ENCODE data around the gene TMEM183A. TPM values are rescaled to one million over a fixed set of nuclear protein-coding genes. Genes with fewer than 3 reads are reported as not detected.

TMEM183A gene
- total RNA-seq, 1 donor from 2014 or later, result 79.2 TPM

DNA sequence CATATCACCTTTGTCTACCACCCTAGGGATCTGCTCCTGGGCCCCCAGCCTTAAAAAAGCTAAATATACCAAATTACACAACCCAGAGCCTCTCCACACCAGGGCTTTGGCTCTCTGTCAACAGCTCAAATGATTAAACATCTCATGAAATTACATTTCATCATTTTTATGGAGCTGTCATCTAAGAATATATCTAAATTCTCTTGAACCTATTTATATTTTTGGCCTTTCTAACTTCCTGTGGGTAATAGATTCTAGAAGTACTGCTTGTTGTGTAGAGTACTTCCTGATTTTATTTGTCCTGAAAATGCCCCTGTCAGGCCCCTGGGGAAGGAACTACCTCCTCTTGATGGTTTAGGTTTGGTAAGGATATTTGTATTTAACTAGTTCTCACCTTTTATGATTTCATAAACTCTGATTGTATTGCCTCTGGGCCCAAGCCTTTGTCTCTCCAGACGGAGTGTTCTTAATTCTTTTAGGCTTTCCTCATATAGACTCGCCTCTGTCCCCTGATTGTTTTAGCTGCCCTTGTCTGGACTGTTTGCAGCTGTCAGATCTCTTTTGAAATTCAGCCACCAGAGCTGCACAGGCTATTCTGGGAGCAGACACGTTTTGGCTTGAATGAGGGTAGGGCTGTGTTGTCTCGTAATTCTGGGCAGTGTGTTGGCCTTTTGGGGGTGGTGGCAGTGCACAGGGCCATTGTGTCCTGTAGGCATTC lies 62.0 kb downstream of the TMEM183A start:
- TF ChIP-seq, protein P1, sequence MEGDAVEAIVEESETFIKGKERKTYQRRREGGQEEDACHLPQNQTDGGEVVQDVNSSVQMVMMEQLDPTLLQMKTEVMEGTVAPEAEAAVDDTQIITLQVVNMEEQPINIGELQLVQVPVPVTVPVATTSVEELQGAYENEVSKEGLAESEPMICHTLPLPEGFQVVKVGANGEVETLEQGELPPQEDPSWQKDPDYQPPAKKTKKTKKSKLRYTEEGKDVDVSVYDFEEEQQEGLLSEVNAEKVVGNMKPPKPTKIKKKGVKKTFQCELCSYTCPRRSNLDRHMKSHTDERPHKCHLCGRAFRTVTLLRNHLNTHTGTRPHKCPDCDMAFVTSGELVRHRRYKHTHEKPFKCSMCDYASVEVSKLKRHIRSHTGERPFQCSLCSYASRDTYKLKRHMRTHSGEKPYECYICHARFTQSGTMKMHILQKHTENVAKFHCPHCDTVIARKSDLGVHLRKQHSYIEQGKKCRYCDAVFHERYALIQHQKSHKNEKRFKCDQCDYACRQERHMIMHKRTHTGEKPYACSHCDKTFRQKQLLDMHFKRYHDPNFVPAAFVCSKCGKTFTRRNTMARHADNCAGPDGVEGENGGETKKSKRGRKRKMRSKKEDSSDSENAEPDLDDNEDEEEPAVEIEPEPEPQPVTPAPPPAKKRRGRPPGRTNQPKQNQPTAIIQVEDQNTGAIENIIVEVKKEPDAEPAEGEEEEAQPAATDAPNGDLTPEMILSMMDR (conservative IDR thresholded peaks at IDR 0.05; ENCODE audit: low read depth, low read length), result no peak
- no peak overlapping the region for H3K4me3 ChIP-seq (ENCODE audit: low read depth, low read length)
- DNase-seq (ENCODE audit: low read depth), result no peak

DNA sequence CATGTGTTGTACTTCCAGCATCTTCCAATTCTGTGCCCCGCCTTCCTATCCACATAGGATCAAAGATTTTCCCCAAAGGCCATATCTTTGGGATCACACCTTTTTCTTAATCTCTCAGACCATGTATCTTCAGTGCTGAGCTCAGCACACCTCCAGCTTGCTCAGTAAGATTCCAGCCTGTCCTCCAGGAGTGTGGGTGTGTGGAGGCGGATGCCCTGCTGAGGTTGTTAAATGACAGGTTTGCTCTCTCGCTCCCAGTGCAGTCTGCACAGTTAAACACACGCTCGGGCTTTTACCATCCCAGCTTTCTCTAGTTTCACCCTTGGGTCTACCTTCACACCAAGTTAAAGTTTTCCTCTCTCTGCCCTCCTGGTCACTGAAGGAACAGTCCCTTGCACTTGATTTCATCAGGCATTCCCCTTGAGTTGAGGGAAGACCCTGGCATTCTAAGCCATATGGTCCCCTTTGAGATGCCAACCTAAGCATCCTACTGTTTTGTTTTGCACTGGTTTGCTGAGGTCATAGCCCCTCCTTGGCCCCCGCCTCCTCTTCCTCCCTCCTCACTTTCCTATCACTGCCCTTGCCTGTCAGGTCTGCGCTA lies 64.9 kb downstream of the TMEM183A start:
- no peak overlapping the region for H3K4me3 ChIP-seq (ENCODE audit: low read depth, low read length)
- DNase-seq (ENCODE audit: low read depth), result no peak
- TF ChIP-seq, protein P1 (conservative IDR thresholded peaks at IDR 0.05; ENCODE audit: low read depth, low read length), result no peak

DNA sequence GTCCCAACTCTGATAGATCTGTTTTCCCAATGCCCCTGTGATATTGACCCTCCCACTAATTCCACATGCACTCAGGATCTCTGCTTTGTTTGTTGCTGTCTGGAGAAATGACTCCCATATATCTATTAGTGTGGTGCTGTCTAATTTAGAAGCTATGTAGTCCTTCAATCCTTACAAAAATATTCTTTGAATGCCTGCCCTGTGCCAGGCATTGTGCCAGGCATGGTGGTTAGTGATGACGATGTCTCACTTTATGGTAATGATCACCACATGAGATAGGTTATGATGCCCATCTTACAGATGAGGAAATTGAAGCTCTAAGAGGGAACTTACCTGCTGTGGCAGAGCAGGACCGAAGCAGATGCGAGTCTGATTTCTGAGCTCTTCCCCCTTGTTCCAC lies 65.7 kb downstream of the TMEM183A start:
- H3K4me3 ChIP-seq (ENCODE audit: low read depth, low read length), result no peak overlapping the region
- no peak for DNase-seq (ENCODE audit: low read depth)
- TF ChIP-seq, protein P1 (conservative IDR thresholded peaks at IDR 0.05; ENCODE audit: low read depth, low read length), result no peak

DNA sequence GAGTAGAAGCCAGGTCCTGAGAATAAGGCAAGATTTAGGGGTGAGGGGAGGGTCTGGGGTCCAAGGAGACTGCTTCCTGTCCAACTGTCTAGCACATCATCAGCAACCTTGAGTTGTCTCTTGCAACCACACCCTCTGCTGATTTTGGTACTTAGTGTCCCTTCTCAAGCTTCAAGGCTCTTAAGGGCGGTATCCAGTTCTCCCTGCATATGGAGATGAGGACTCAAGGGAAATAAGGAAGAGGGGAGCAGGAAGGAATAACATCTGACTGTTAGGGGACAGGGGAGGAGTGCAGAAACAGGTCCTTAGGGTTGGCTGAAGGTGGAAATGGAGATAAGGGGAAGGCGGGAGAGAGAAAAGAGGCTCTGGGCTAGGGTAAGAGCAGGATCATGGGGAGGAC lies 66.3 kb downstream of the TMEM183A start:
- DNase-seq (ENCODE audit: low read depth), result no peak
- no peak overlapping the region for H3K4me3 ChIP-seq (ENCODE audit: low read depth, low read length)
- TF ChIP-seq, protein P1 (conservative IDR thresholded peaks at IDR 0.05; ENCODE audit: low read depth, low read length), result no peak

Other genes starting within 250 kb of the TMEM183A start
- gene KDM5B, start 199.0 kb upstream of the TMEM183A start, total RNA-seq, result 18.6 and 46.2 TPM in 2 replicates
- gene PCAT6, start 196.4 kb upstream of the TMEM183A start, total RNA-seq, result 0.17 TPM in 1 of 2 replicates, not detected in the other
- gene RABIF, start 118.2 kb upstream of the TMEM183A start, total RNA-seq, result 9.2 and 12.7 TPM in 2 replicates
- 19.2 and 25.9 TPM in 2 replicates for gene KLHL12, start 80.1 kb upstream of the TMEM183A start, total RNA-seq
- 59.0 and 73.9 TPM in 2 replicates for gene ADIPOR1, start 49.1 kb upstream of the TMEM183A start, total RNA-seq
- gene CYB5R1, start 40.1 kb upstream of the TMEM183A start, total RNA-seq, result 15.0 and 24.7 TPM in 2 replicates
- gene PPFIA4, start 19.1 kb downstream of the TMEM183A start, total RNA-seq, result 0.14 and 11.6 TPM in 2 replicates
- gene MYOG, start 78.6 kb downstream of the TMEM183A start, total RNA-seq, result not detected in 2 replicates
- gene ADORA1, start 120.4 kb downstream of the TMEM183A start, total RNA-seq, result 3.7 and 12.3 TPM in 2 replicates
- gene MYBPH, start 168.5 kb downstream of the TMEM183A start, total RNA-seq, result not detected in 2 replicates
- gene CHI3L1, start 179.3 kb downstream of the TMEM183A start, total RNA-seq, result 0.86 TPM in 1 of 2 replicates, not detected in the other
- gene CHIT1, start 222.3 kb downstream of the TMEM183A start, total RNA-seq, result not detected in 2 replicates

All from epithelial cell of proximal tubule (primary cell).